IMR-90 (cell line): ENCODE measurements around the gene ZNF468. TPM values are rescaled to one million over a fixed set of nuclear protein-coding genes. Genes with fewer than 3 reads are reported as not detected.

Experiments
- ATAC-seq: fragments of 200-7000 bp; cut with Tn5 transposase; 2 replicates; pipeline ENCODE4 v1.9.1; 2020; ENCODE audit warnings: low read depth, mild to moderate bottlenecking, moderate library complexity
- BruUV-seq: library from RNA; stranded (reverse); fragments of 400-500 nt; replicated peaks from 2 replicates; lab custom pipeline; 2021; lab: Mats Ljungman, UMichigan
- CTCF ChIA-PET: fragments of 300-600 bp; formaldehyde crosslinking; extraction: SDS; loops from one replicate; lab custom pipeline; 2021; ENCODE audit warnings: antibody characterized with exemption; lab: Yijun Ruan, JAX
- POLR2A ChIA-PET: fragments of 300-600 bp; sonication (Branson Sonifier 250); formaldehyde crosslinking; loops from one replicate; lab custom pipeline; 2022; ENCODE audit warnings: antibody characterized with exemption; ENCODE audit not compliant: unreplicated experiment; lab: Charles Lee
- DNase-seq: peaks from one replicate; pipeline ENCODE4 v3.0.0; 2013
- H2AFZ ChIP-seq: replicated peaks from 2 replicates; pipeline ENCODE3; 2013; ENCODE audit warnings: low read length, mild to moderate bottlenecking; ENCODE audit not compliant: poor library complexity
- H2AK5ac ChIP-seq: 2 replicates; pipeline ENCODE4 v1.6.1; 2013; ENCODE audit warnings: low read depth, low read length, inconsistent platforms
- H2AK9ac ChIP-seq: replicated peaks from 2 replicates; pipeline ENCODE3; 2013; ENCODE audit warnings: mild to moderate bottlenecking, low read depth, low read length, moderate library complexity; ENCODE audit not compliant: poor library complexity
- H2BK120ac ChIP-seq: 2 replicates; pipeline ENCODE4 v1.6.1; 2013; ENCODE audit warnings: low read depth, low read length, inconsistent platforms
- H2BK15ac ChIP-seq: 3 replicates; pipeline ENCODE4 v1.6.1; 2013; ENCODE audit warnings: low read depth, low read length, inconsistent platforms
- H2BK20ac ChIP-seq: 2 replicates; pipeline ENCODE4 v1.6.1; 2013; ENCODE audit warnings: low read depth, mild to moderate bottlenecking, inconsistent platforms, low read length, moderate library complexity
- H2BK5ac ChIP-seq: 2 replicates; pipeline ENCODE4 v1.6.1; 2013; ENCODE audit warnings: mild to moderate bottlenecking, low read depth, low read length, inconsistent platforms; ENCODE audit not compliant: poor library complexity, severe bottlenecking
- H3K14ac ChIP-seq: replicated peaks from 2 replicates; pipeline ENCODE4 v1.6.1; 2013; ENCODE audit warnings: low read depth, low read length, inconsistent platforms
- H3K18ac ChIP-seq: 2 replicates; pipeline ENCODE4 v1.6.1; 2013; ENCODE audit warnings: low read depth, low read length, control low read depth
- H3K23ac ChIP-seq: 2 replicates; pipeline ENCODE4 v1.6.1; 2013; ENCODE audit warnings: low read depth, low read length, inconsistent platforms
- H3K27ac ChIP-seq: 2 replicates; pipeline ENCODE4 v1.5.1; 2013; ENCODE audit warnings: mild to moderate bottlenecking, control low read depth, low read length; ENCODE audit not compliant: insufficient read depth
- H3K27me3 ChIP-seq: 2 replicates; pipeline ENCODE4 v1.6.1; 2013; ENCODE audit warnings: low read length; ENCODE audit not compliant: control insufficient read depth, insufficient read depth
- H3K36me3 ChIP-seq: 2 replicates; pipeline ENCODE4 v1.6.1; 2013; ENCODE audit warnings: low read length, mixed read lengths; ENCODE audit not compliant: control insufficient read depth, insufficient read depth
- H3K4ac ChIP-seq: 2 replicates; pipeline ENCODE4 v1.6.1; 2013; ENCODE audit warnings: low read depth, low read length, inconsistent platforms
- H3K4me1 ChIP-seq: 2 replicates; pipeline ENCODE4 v1.6.1; 2013; ENCODE audit warnings: low read length, mixed read lengths; ENCODE audit not compliant: control insufficient read depth, insufficient read depth
- H3K4me2 ChIP-seq: 2 replicates; pipeline ENCODE4 v1.6.1; 2013; ENCODE audit warnings: low read depth, mild to moderate bottlenecking, control low read depth, low read length, moderate library complexity
- H3K4me3 ChIP-seq: 2 replicates; pipeline ENCODE4 v1.5.1; 2013; ENCODE audit warnings: low read depth, mild to moderate bottlenecking, control low read depth, low read length, moderate library complexity; ENCODE audit not compliant: insufficient read depth
- H3K56ac ChIP-seq: 2 replicates; pipeline ENCODE4 v1.6.1; 2013; ENCODE audit warnings: low read length, inconsistent platforms; ENCODE audit not compliant: insufficient read depth; ENCODE audit errors: extremely low read depth
- H3K79me1 ChIP-seq, 2 experiments: 2 replicates each; pipeline ENCODE4 v1.6.1; 2013; ENCODE audit warnings: low read length in 2 of 2, inconsistent platforms in 1 of 2, low read depth in 1 of 2
- H3K9ac ChIP-seq: 2 replicates; pipeline ENCODE4 v1.6.1; 2013; ENCODE audit warnings: low read depth, low read length, control low read depth
- H3K9me1 ChIP-seq: 2 replicates; pipeline ENCODE4 v1.6.1; 2013; ENCODE audit warnings: low read length, inconsistent platforms; ENCODE audit not compliant: insufficient read depth
- H3K9me3 ChIP-seq: 2 replicates; pipeline ENCODE4 v1.6.1; 2013; ENCODE audit warnings: low read length; ENCODE audit not compliant: control insufficient read depth, insufficient read depth
- H4K20me1 ChIP-seq: 2 replicates; pipeline ENCODE4 v1.6.1; 2013; ENCODE audit warnings: low read length, inconsistent platforms; ENCODE audit not compliant: insufficient read depth
- H4K5ac ChIP-seq: 2 replicates; pipeline ENCODE4 v1.6.1; 2013; ENCODE audit warnings: mild to moderate bottlenecking, low read depth, low read length, control low read depth
- H4K8ac ChIP-seq, 2 experiments: 2 replicates each; pipeline ENCODE4 v1.6.1; 2013; ENCODE audit warnings: low read depth in 2 of 2, low read length in 2 of 2, control low read depth in 1 of 2, inconsistent platforms in 1 of 2
- H4K91ac ChIP-seq: 2 replicates; pipeline ENCODE4 v1.6.1; 2013; ENCODE audit warnings: low read depth, low read length, inconsistent platforms; ENCODE audit not compliant: insufficient read depth
- BHLHE40 ChIP-seq: fragments of 150-350 bp; IDR thresholded peaks from 2 replicates; pipeline ENCODE4 v1.6.1; 2016; ENCODE audit warnings: mild to moderate bottlenecking, low read depth, low read length
- CEBPB ChIP-seq: IDR thresholded peaks from 2 replicates; pipeline ENCODE4 v1.6.1; 2012; ENCODE audit warnings: low read depth, low read length, improper control_type of control experiment
- CHD1 ChIP-seq: IDR thresholded peaks from 2 replicates; pipeline ENCODE4 v1.6.1; 2012; ENCODE audit warnings: low read depth, low read length, improper control_type of control experiment
- FOS ChIP-seq: fragments of 150-350 bp; IDR thresholded peaks from 2 replicates; pipeline ENCODE4 v1.6.1; 2016; ENCODE audit warnings: low read depth, low read length
- MAFK ChIP-seq: IDR thresholded peaks from 2 replicates; pipeline ENCODE4 v1.6.1; 2012; ENCODE audit warnings: low read depth, low read length, improper control_type of control experiment
- MXI1 ChIP-seq: IDR thresholded peaks from 2 replicates; pipeline ENCODE4 v1.6.1; 2012; ENCODE audit warnings: low read depth, mild to moderate bottlenecking, low read length, moderate library complexity, borderline replicate concordance
- NFE2L2 ChIP-seq: fragments of 150-350 bp; IDR thresholded peaks from 2 replicates; pipeline ENCODE4 v1.6.1; 2016; ENCODE audit warnings: low read depth, mild to moderate bottlenecking, low read length
- POLR2A ChIP-seq: IDR thresholded peaks from 2 replicates; pipeline ENCODE4 v1.6.1; 2012; ENCODE audit warnings: mild to moderate bottlenecking, low read depth, low read length
- RAD21 ChIP-seq: IDR thresholded peaks from 2 replicates; pipeline ENCODE4 v1.6.1; 2012; ENCODE audit warnings: low read length, improper control_type of control experiment
- RCOR1 ChIP-seq: IDR thresholded peaks from 2 replicates; pipeline ENCODE4 v1.6.1; 2012; ENCODE audit warnings: mild to moderate bottlenecking, low read length, improper control_type of control experiment; ENCODE audit not compliant: insufficient replicate concordance
- RFX5 ChIP-seq: IDR thresholded peaks from 2 replicates; pipeline ENCODE4 v1.8.0; 2012; ENCODE audit warnings: low read depth, mild to moderate bottlenecking, low read length, moderate library complexity
- SMC3 ChIP-seq: fragments of 150-350 bp; IDR thresholded peaks from 2 replicates; pipeline ENCODE4 v1.6.1; 2016; ENCODE audit warnings: low read depth, mild to moderate bottlenecking, antibody characterized with exemption, low read length, moderate library complexity
- WGBS, 2 experiments: methylation state at CpG; one replicate each; pipeline versions ENCODE4 v1.1.5 to v1.1.7; 2013; ENCODE audit warnings: missing lambda C conversion rate in 2 of 2; ENCODE audit not compliant: insufficient read length in 1 of 2; ENCODE audit errors: extremely low coverage in 2 of 2; 5-methylcytosine and 5-hydroxymethylcytosine counted together
- dilution Hi-C: fragments of 300-500 bp; cut with HindIII; formaldehyde crosslinking; loops from one replicate; pipeline ENCODE4 v1.14.3; 2018; ENCODE audit warnings: low sequenced_read_pairs; ENCODE audit not compliant: unreplicated experiment
- in situ Hi-C: fragments of 300-500 bp; cut with MboI; formaldehyde crosslinking; loops from 3 replicates; pipeline ENCODE4 v1.14.3; 2019; ENCODE audit warnings: low sequenced_read_pairs, inconsistent platforms, mixed read lengths
- intact Hi-C: fragments of 100-400 bp; cut with micrococcal nuclease; formaldehyde crosslinking; loops from 2 replicates; pipeline ENCODE4 v1.10.0; 2022
- polyA plus RNA-seq, 3 experiments: library from polyadenylated mRNA; depleted of rRNA; stranded (reverse); fragments of >200 nt; gene quantifications; 2 replicates each; pipeline ENCODE4 v1.2.3, GENCODE V29; 2012; ENCODE audit warnings: low replicate concordance in 1 of 3
- total RNA-seq: library from RNA; depleted of rRNA; stranded (reverse); fragments of >200 nt; gene quantifications from 2 replicates; pipeline ENCODE4 v1.2.3, GENCODE V29; 2012
- TF ChIP-seq, protein P1 (sequence below): fragments of 150-350 bp; IDR thresholded peaks from 2 replicates; pipeline ENCODE4 v1.6.1; 2016; ENCODE audit warnings: low read depth, mild to moderate bottlenecking, low read length, moderate library complexity, borderline replicate concordance
- TF ChIP-seq, protein P2 (sequence below): fragments of 150-350 bp; IDR thresholded peaks from 2 replicates; pipeline ENCODE4 v1.6.1; 2017; ENCODE audit warnings: mild to moderate bottlenecking, antibody characterized with exemption, low read length, low read depth

ZNF468 gene
- total and polyA plus RNA-seq, 2 of the 4 experiments (the other 2 are of a cell fraction): 6.2 to 20.1 TPM

DNA sequence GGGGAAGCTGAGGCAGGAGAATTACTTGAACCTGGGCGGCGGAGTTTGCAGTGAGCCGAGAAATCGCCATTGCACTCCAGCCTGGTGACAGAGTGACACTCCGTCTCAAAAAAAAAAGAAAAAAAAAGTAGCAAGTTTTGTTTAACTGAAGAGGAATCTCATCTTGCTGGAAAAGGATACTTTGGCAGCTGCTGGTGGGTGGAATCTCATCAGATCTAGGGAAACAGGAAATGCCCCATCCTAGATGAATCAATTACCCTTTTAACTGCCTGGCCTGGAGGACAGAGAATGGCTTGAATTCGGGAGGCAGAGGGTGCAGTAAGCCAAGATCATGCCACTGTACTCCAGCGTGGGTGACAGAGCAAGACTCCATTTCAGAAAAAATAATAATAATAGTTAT, 31.7 kb upstream of the ZNF468 start:
- Histone ChIP-seq H3K4me1 (no peaks in the 10 kb centered on the region), H3K36me3 (peaks cover 46% of the 10 kb centered on the region), H2BK5ac (no peak overlapping the region), H3K27ac (no peak overlapping the region), H2AK9ac (no peak overlapping the region), H2BK15ac (no peak overlapping the region), H3K18ac (no peak overlapping the region), H2AFZ (no peak overlapping the region), H2AK5ac (no peak overlapping the region), H2BK20ac (no peak overlapping the region), H3K14ac (no peak overlapping the region), H3K9me1 (no peaks in the 10 kb centered on the region), H4K8ac (no peak overlapping the region), H3K79me1 (peaks cover 0 to 5% of the 10 kb centered on the region in 2 experiments; a peak in 1 of 4 replicates), H3K4me3 (no peak overlapping the region), H4K20me1 (no peaks in the 10 kb centered on the region), H3K9me3 (peaks cover 7% of the 10 kb centered on the region; the same call in 1 of the 2 replicates), H3K56ac (no peak overlapping the region), H3K4me2 (no peak overlapping the region), H3K23ac (no peak overlapping the region), H4K5ac (no peak overlapping the region), H4K91ac (no peak overlapping the region), H3K27me3 (no peaks in the 10 kb centered on the region), H3K4ac (no peak overlapping the region), H2BK120ac (no peak overlapping the region), H3K9ac (no peak overlapping the region)
- dilution Hi-C loops: no loop called here
- DNase-seq (no peak), ATAC-seq (no peak)
- in situ Hi-C loops: no loop called here
- intact Hi-C loops: no loop called here
- no TSS peak for BruUV-seq
- ChIA-PET CTCF (no interaction called here), POLR2A (no interaction called here)
- 100% methylated on average over 3 of the region's 7 CpGs; no CpG with 5 or more reads in 1 of the 2 experiments for WGBS, 2 experiments
- TF ChIP-seq RAD21: no peak
- TF ChIP-seq, protein P1, sequence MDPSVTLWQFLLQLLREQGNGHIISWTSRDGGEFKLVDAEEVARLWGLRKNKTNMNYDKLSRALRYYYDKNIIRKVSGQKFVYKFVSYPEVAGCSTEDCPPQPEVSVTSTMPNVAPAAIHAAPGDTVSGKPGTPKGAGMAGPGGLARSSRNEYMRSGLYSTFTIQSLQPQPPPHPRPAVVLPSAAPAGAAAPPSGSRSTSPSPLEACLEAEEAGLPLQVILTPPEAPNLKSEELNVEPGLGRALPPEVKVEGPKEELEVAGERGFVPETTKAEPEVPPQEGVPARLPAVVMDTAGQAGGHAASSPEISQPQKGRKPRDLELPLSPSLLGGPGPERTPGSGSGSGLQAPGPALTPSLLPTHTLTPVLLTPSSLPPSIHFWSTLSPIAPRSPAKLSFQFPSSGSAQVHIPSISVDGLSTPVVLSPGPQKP: no peak
- TF ChIP-seq MXI1: no peak
- no peak for TF ChIP-seq CEBPB
- TF ChIP-seq RFX5: no peak
- no peak for TF ChIP-seq NFE2L2
- TF ChIP-seq CHD1: no peak
- TF ChIP-seq, protein P2, sequence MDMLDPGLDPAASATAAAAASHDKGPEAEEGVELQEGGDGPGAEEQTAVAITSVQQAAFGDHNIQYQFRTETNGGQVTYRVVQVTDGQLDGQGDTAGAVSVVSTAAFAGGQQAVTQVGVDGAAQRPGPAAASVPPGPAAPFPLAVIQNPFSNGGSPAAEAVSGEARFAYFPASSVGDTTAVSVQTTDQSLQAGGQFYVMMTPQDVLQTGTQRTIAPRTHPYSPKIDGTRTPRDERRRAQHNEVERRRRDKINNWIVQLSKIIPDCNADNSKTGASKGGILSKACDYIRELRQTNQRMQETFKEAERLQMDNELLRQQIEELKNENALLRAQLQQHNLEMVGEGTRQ: no peak
- no peak for TF ChIP-seq POLR2A
- TF ChIP-seq SMC3: no peak
- no peak for TF ChIP-seq FOS
- no peak for TF ChIP-seq RCOR1
- TF ChIP-seq BHLHE40: no peak
- no peak for TF ChIP-seq MAFK
